ENCODE data around the gene PPP3R1. TPM values are rescaled to one million over a fixed set of nuclear protein-coding genes. Genes with fewer than 3 reads are reported as not detected.
A peak's percentile ranks its signal among the peaks of the same experiment; 100 is the strongest.

PPP3R1 gene
- total and polyA plus RNA-seq, 9 of the 15 experiments (the other 6 are each of a cell fraction or from before 2014, with no cell fraction given) = 3.7 to 70.0 (median 24.8) TPM

DNA sequence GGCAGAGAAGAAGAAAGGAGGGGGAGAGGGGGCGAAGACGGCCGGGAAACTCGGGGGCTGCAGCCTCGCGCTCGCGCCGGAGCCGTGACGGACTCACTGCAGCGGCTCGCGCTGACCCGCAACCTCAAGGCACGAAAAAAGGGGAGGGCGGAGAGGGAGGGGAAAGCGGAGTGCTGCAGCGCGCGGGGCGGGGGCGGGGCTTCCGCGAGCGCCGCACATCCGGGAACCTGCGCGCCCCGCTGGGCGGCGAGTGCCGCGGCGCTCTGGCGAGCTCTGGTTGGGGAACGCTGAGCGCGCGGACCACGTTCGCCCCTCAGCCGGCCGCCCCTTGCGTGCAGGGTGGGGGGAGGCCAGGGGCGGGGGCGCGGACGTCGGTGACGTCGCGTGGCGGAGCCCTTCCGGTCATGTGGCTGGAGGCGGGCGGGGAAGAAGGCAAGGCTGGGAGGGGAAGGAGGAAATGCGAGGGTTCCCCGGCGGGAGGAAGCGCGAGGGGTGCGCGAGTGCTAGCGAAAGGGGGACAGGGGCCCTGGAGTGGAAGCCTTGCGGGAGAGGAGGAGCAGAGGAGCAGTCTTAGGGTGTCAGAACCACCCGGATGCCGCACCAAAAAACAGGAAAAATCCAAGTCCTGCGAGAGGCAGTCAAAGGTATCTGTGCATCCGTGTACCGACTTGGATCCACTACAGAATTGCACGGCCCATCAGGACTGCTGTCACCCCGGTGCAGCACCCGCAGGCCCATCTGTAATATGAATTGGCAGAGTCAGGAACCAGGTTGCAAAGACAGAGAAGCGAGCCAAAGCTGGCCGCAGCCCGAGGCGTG is at the start of gene PPP3R1 (continued):
- TF ChIP-seq, protein P1, sequence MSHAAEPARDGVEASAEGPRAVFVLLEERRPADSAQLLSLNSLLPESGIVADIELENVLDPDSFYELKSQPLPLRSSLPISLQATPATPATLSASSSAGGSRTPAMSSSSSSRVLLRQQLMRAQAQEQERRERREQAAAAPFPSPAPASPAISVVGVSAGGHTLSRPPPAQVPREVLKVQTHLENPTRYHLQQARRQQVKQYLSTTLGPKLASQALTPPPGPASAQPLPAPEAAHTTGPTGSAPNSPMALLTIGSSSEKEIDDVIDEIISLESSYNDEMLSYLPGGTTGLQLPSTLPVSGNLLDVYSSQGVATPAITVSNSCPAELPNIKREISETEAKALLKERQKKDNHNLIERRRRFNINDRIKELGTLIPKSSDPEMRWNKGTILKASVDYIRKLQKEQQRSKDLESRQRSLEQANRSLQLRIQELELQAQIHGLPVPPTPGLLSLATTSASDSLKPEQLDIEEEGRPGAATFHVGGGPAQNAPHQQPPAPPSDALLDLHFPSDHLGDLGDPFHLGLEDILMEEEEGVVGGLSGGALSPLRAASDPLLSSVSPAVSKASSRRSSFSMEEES (CRISPR knock-in tag; IDR thresholded peaks at IDR 0.05) = no peak
- no peak for TF ChIP-seq SP2 (IDR thresholded peaks at IDR 0.05; ENCODE audit: extremely low read depth, low read depth, low read length, poor library complexity, severe bottlenecking)
- no peak for TF ChIP-seq E2F3 (CRISPR knock-in tag; IDR thresholded peaks at IDR 0.05)
- no peak; the same call in 1 of the 2 replicates for TF ChIP-seq TEAD4 (IDR thresholded peaks at IDR 0.05; ENCODE audit: low read length)
- no peak for TF ChIP-seq TEAD4 (CRISPR knock-in tag; IDR thresholded peaks at IDR 0.05; ENCODE audit: borderline replicate concordance)
- no peak for TF ChIP-seq ZNF778 (CRISPR knock-in tag; IDR thresholded peaks at IDR 0.05)
- no peak for TF ChIP-seq ZNF133 (CRISPR knock-in tag; IDR thresholded peaks at IDR 0.05)
- no peak for TF ChIP-seq ZNF197 (CRISPR knock-in tag; IDR thresholded peaks at IDR 0.05; ENCODE audit: low read depth)
- TF ChIP-seq ESRRB (CRISPR knock-in tag; IDR thresholded peaks at IDR 0.05; ENCODE audit: borderline replicate concordance) = peak; percentile 61; the same call in 1 of the 2 replicates
- TF ChIP-seq, protein P2, sequence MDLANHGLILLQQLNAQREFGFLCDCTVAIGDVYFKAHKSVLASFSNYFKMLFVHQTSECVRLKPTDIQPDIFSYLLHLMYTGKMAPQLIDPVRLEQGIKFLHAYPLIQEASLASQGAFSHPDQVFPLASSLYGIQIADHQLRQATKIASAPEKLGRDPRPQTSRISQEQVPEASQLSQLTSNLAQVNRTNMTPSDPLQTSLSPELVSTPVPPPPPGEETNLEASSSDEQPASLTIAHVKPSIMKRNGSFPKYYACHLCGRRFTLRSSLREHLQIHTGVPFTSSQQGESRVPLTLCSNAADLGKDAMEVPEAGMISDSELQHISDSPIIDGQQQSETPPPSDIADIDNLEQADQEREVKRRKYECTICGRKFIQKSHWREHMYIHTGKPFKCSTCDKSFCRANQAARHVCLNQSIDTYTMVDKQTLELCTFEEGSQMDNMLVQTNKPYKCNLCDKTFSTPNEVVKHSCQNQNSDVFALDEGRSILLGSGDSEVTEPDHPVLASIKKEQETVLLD (IDR thresholded peaks at IDR 0.05) = peak; percentile 74; the same call in 1 of the 2 replicates
- TF ChIP-seq, protein P3, sequence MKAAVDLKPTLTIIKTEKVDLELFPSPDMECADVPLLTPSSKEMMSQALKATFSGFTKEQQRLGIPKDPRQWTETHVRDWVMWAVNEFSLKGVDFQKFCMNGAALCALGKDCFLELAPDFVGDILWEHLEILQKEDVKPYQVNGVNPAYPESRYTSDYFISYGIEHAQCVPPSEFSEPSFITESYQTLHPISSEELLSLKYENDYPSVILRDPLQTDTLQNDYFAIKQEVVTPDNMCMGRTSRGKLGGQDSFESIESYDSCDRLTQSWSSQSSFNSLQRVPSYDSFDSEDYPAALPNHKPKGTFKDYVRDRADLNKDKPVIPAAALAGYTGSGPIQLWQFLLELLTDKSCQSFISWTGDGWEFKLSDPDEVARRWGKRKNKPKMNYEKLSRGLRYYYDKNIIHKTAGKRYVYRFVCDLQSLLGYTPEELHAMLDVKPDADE (conservative IDR thresholded peaks at IDR 0.05; ENCODE audit: control insufficient read depth, low read depth, low read length) = peak; percentile 80; the same call in 1 of the 2 replicates
- TF ChIP-seq CEBPB (tag; IDR thresholded peaks at IDR 0.05) = no peak
- TF ChIP-seq POLR3G (IDR thresholded peaks at IDR 0.05; ENCODE audit: extremely low read depth, insufficient read length, insufficient replicate concordance) = no peak
- TF ChIP-seq ZNF764 (CRISPR knock-in tag; IDR thresholded peaks at IDR 0.05; ENCODE audit: low read depth) = no peak
- TF ChIP-seq, protein P4, sequence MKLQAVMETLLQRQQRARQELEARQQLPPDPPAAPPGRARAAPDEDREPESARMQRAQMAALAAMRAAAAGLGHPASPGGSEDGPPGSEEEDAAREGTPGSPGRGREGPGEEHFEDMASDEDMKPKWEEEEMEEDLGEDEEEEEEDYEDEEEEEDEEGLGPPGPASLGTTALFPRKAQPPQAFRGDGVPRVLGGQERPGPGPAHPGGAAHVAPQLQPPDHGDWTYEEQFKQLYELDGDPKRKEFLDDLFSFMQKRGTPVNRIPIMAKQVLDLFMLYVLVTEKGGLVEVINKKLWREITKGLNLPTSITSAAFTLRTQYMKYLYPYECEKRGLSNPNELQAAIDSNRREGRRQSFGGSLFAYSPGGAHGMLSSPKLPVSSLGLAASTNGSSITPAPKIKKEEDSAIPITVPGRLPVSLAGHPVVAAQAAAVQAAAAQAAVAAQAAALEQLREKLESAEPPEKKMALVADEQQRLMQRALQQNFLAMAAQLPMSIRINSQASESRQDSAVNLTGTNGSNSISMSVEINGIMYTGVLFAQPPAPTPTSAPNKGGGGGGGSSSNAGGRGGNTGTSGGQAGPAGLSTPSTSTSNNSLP (IDR thresholded peaks at IDR 0.05; ENCODE audit: borderline replicate concordance, low read depth, low read length) = no peak
- TF ChIP-seq PHF21A (IDR thresholded peaks at IDR 0.05; ENCODE audit: borderline replicate concordance, low read depth) = no peak
- TF ChIP-seq SMAD2 (IDR thresholded peaks at IDR 0.05; ENCODE audit: low read depth, low read length) = no peak
- TF ChIP-seq, protein P5, sequence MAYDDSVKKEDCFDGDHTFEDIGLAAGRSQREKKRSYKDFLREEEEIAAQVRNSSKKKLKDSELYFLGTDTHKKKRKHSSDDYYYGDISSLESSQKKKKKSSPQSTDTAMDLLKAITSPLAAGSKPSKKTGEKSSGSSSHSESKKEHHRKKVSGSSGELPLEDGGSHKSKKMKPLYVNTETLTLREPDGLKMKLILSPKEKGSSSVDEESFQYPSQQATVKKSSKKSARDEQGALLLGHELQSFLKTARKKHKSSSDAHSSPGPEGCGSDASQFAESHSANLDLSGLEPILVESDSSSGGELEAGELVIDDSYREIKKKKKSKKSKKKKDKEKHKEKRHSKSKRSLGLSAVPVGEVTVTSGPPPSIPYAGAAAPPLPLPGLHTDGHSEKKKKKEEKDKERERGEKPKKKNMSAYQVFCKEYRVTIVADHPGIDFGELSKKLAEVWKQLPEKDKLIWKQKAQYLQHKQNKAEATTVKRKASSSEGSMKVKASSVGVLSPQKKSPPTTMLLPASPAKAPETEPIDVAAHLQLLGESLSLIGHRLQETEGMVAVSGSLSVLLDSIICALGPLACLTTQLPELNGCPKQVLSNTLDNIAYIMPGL (CRISPR knock-in tag; IDR thresholded peaks at IDR 0.05) = peak; percentile 54; the same call in 1 of the 2 replicates
- no peak for TF ChIP-seq ZNF586 (CRISPR knock-in tag; conservative IDR thresholded peaks at IDR 0.05)
- no peak for TF ChIP-seq TSC22D4 (tag; IDR thresholded peaks at IDR 0.05)

All from K562 (cell line).